Stimulated activated naive B cell treated with anti-CD40 and anti-IgM and Interleukin-4, amounts not matched to agents 10 μg/mL and 1 μg/mL and 100 μg/mL, for 72 hours (primary cell): ENCODE results near the gene MATR3.

Source experiments
- ATAC-seq, 2 donors: fragments of 150-1000 bp; cut with Tn5 transposase; replicated peaks; 2 replicates each; pipeline ENCODE4 v1.10.0; 2021; ENCODE audit warnings: moderate library complexity in 1 of 2
- DNase-seq: peaks from one replicate; pipeline ENCODE4 v3.0.0; 2021
- H3K27ac Mint-ChIP-seq: one replicate; pipeline ENCODE4 v1.8.0; 2022; ENCODE audit warnings: mild to moderate bottlenecking, mixed read lengths
- H3K27me3 Mint-ChIP-seq, 2 donors: one replicate each; pipeline ENCODE4 v1.8.0; 2022; ENCODE audit warnings: mixed read lengths in 2 of 2
- H3K36me3 Mint-ChIP-seq, 2 donors: one replicate each; pipeline ENCODE4 v1.8.0; 2022; ENCODE audit warnings: mixed read lengths in 2 of 2, mild to moderate bottlenecking in 1 of 2
- H3K4me1 Mint-ChIP-seq, 2 donors: one replicate each; pipeline ENCODE4 v1.8.0; 2022; ENCODE audit warnings: mixed read lengths in 2 of 2, mild to moderate bottlenecking in 1 of 2
- H3K4me3 Mint-ChIP-seq, 2 donors: one replicate each; pipeline ENCODE4 v1.8.0; 2022; ENCODE audit warnings: mild to moderate bottlenecking in 2 of 2, mixed read lengths in 2 of 2, moderate library complexity in 1 of 2
- H3K9me3 Mint-ChIP-seq, 2 donors: one replicate each; pipeline ENCODE4 v1.8.0; 2022; ENCODE audit warnings: mixed read lengths in 2 of 2, mild to moderate bottlenecking in 1 of 2

MATR3 gene

DNA sequence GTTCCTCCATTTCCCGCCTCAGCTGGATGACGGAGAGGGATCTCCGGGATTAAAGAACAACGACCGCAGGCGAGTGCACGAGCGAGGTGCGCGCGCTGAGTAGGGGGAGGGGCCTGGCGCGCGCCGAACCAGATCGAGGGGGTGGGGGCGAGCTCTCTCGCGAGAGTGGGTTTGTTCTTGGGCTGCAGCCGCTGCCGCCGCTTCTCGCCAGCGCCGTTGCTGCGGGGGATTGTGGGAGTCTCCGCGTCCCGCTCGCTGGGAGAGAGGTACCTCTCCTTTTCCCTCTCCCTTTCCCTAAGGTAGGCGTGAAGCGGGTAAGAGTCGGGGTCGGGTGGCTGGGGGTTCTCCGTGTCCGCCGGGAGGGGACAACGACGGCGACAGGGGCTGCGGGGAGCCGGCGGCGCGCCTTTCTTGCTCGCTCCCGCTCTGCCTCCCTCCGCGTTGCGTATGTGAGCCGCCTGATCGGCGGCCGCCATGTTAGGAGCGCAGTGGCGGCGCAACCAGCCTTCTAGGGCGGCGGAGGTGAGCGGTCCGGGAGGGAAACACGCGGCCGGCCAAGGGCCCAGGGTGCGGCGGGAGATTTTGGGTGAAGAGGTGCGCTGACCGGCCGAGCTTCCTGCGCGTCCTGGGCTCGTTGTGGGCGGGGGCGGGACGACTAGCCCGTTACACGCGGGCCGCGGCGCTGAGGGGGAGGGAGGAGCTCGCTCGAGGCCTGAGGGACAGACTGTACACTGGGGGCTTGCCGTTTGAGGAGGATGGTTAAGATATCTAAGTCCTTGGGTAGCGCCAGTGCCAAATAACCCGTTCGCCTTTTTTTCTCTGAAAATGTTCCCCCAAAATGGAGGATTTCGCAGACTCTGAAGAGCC lies at the start of gene MATR3:
TSS of gene MATR3 (plus strand) at position 234 of the 867 bp plus-strand sequence. CDS start 13,676 bp downstream, outside the sequence.
- ATAC-seq (peak; percentile 85 to 89), DNase-seq (peak; percentile 87)
- Mint-ChIP-seq H3K4me3 (peak within 1 kb of the TSS; percentile 90 to 97), H3K4me1 (peaks cover 20 to 46% of the 10 kb centered on the region in 2 donors), H3K27me3 (no peaks in the 10 kb centered on the region), H3K36me3 (peaks cover 23 to 48% of the 10 kb centered on the region in 2 donors), H3K9me3 (peaks cover 0 to 1% of the 10 kb centered on the region in 2 donors), H3K27ac (peak within 1 kb of the TSS; percentile 100)

DNA sequence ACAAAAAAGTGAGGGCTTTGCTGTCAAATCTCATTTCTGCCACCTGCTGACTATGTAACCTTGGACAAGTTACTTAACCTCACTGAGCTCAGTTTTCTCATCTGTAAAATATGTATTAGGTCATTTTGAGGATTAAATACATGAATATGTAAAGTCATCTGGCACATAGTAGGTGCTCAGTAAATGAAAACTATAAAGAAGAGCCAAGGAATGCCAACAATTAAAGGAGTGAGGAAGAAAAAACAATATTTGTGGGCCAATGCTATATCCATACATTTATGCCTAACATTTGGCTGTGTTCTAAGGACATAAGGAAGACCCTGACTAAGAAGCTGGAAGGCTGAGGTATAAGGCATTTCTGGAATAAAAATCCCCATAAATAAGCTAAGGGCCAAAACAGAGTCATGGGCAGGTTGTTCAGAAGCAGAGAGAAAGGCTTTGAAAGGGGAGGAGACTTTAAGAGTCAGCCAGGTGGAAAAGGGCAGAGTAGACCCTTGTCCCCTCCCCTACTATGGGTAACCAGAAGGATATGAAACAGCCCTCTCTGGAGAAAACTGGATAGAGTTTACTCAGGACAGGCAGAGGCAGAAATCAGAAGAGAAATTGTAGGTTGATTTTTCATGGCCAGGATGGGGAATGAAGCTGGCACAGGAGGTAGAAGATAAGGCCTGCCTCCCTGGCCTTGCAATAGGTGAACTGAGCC lies 47.8 kb upstream of the MATR3 start:
- no peak overlapping the region for H3K4me3 Mint-ChIP-seq
- no peak overlapping the region for H3K27ac Mint-ChIP-seq
- no peaks in the 10 kb centered on the region for H3K9me3 Mint-ChIP-seq
- DNase-seq (no peak), ATAC-seq (peak in 1 of 2 donors; percentile 22)
- H3K4me1 Mint-ChIP-seq: peaks cover 14% of the 10 kb centered on the region in 2 donors
- no peaks in the 10 kb centered on the region for H3K36me3 Mint-ChIP-seq
- peaks cover 4 to 12% of the 10 kb centered on the region in 2 donors for H3K27me3 Mint-ChIP-seq

- no peaks in the 10 kb centered on the region for H3K9me3 Mint-ChIP-seq
- ATAC-seq: peak; percentile 81 to 88
- H3K4me3 Mint-ChIP-seq: no peak overlapping the region
- H3K27me3 Mint-ChIP-seq: peaks cover 4 to 8% of the 10 kb centered on the region in 2 donors
- DNase-seq: peak; percentile 8
- peaks cover 18 to 20% of the 10 kb centered on the region in 2 donors for H3K4me1 Mint-ChIP-seq
- peak overlapping the region; percentile 72 for H3K27ac Mint-ChIP-seq
- H3K36me3 Mint-ChIP-seq: no peaks in the 10 kb centered on the region
Measured at GRCh38 chr5:139246394-139246793, 47.1 kb upstream of the MATR3 start.

- Mint-ChIP-seq H3K9me3 (no peaks in the 10 kb centered on the region), H3K4me3 (no peak overlapping the region), H3K27ac (no peak overlapping the region), H3K4me1 (peaks cover 27 to 39% of the 10 kb centered on the region in 2 donors), H3K27me3 (no peaks in the 10 kb centered on the region), H3K36me3 (no peaks in the 10 kb centered on the region)
- no peak for ATAC-seq
- DNase-seq: no peak
Measured at GRCh38 chr5:139248826-139249453, 44.6 kb upstream of the MATR3 start.

DNA sequence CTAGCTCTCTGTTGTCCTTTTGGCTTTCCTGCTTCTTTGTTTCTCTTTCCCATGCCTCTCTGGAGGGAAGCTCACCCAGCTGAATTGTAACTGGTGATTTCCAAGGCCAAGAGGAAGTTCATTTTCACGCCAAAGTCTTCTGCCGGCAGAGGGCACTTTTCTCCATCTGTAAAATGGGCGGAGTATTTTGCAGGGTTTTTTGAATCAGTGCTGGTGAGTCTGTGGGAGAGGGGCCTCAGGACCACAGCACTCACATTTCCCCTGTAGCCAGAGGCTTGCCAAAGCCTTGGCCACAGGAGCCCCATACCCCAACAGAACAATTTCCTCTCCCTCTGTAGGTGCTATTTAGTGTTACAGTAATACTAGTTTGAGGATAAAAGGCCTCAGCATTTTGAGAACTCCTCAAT lies 42.3 kb upstream of the MATR3 start:
- H3K4me1 Mint-ChIP-seq: peaks cover 21 to 31% of the 10 kb centered on the region in 2 donors

GRCh38 chr5:139251695-139252288 lies 41.7 kb upstream of the MATR3 start:
- Mint-ChIP-seq H3K4me1 (peaks cover 16 to 26% of the 10 kb centered on the region in 2 donors), H3K36me3 (no peaks in the 10 kb centered on the region), H3K27me3 (no peaks in the 10 kb centered on the region), H3K9me3 (no peaks in the 10 kb centered on the region), H3K27ac (peak overlapping the region; percentile 70), H3K4me3 (no peak overlapping the region)
- ATAC-seq: peak; percentile 78 to 87
- no peak for DNase-seq

More for the DNA sequence above, 42.3 kb upstream of the MATR3 start:
- no peaks in the 10 kb centered on the region for H3K27me3 Mint-ChIP-seq
- no peak overlapping the region for H3K4me3 Mint-ChIP-seq
- no peaks in the 10 kb centered on the region for H3K36me3 Mint-ChIP-seq
- DNase-seq (no peak), ATAC-seq (peak; percentile 12 to 17)
- H3K27ac Mint-ChIP-seq: peak overlapping the region; percentile 11
- H3K9me3 Mint-ChIP-seq: no peaks in the 10 kb centered on the region

- Mint-ChIP-seq H3K4me3 (no peak overlapping the region), H3K9me3 (no peaks in the 10 kb centered on the region), H3K36me3 (no peaks in the 10 kb centered on the region), H3K27ac (no peak overlapping the region), H3K27me3 (no peaks in the 10 kb centered on the region), H3K4me1 (peaks cover 14 to 26% of the 10 kb centered on the region in 2 donors)
- ATAC-seq: no peak
- no peak for DNase-seq
Measured at GRCh38 chr5:139253115-139253514, 40.4 kb upstream of the MATR3 start.

DNA sequence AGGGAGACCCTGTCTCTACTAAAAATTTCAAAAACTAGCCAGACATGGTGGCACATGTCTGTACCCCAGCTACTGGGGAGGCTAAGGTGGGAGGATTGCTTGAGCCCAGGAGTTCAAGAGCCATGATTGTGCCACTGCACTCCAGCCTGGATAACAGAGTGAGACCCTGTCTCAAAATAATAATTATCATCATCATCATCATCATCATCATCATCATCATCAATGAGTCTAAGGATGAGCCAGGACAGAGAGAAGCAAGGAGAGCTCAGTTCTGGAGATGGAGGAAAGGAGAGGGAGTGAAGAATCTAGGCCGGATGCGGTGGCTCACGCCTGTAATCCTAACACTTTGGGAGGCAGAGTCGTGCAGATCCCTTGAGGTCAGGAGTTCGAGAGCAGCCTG lies 36.7 kb upstream of the MATR3 start:
- no peaks in the 10 kb centered on the region for H3K36me3 Mint-ChIP-seq
- peaks cover 10 to 16% of the 10 kb centered on the region in 2 donors for H3K4me1 Mint-ChIP-seq
- ATAC-seq (no peak), DNase-seq (no peak)
- peaks cover 10 to 20% of the 10 kb centered on the region in 2 donors for H3K27me3 Mint-ChIP-seq
- no peaks in the 10 kb centered on the region for H3K9me3 Mint-ChIP-seq
- H3K27ac Mint-ChIP-seq: no peak overlapping the region
- H3K4me3 Mint-ChIP-seq: no peak overlapping the region

DNA sequence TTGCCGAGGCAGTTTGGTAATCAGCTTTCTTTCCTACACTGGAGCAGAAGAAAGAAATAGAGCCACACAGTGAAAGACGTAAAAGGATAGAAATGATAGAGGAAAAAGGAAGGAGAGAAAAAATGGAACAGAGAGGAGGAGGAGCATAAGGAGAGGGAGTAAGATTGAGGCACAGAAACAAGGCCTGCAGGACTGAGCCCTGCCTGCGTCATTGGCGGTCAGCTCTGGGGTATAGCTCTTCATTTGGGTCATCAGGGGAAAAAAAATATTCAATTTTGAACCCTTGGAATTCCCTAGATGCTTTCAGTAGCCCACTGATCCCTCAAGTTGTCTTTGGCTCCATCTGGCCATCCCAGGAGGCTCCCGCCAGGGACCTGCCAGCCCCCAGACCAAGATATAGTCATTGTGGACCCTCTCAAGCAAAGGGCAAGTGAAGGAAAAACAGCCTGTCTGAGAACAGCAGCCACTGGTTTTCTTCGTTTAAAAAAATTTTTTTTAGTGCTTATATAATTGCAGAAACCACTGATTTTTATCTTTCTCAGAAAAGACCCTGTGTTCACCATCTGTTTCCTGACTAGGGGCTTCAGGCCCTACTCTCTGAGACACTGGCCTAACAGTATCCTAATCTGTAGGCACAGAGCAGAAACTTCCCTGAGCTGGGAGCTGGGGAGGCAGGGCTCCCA lies 31.3 kb upstream of the MATR3 start:
- DNase-seq (no peak), ATAC-seq (peak in 1 of 2 donors; percentile 20)
- Mint-ChIP-seq H3K27ac (no peak overlapping the region), H3K27me3 (peaks cover 10 to 26% of the 10 kb centered on the region in 2 donors), H3K36me3 (no peaks in the 10 kb centered on the region), H3K9me3 (no peaks in the 10 kb centered on the region), H3K4me1 (peaks cover 0 to 5% of the 10 kb centered on the region in 2 donors), H3K4me3 (no peak overlapping the region)

DNA sequence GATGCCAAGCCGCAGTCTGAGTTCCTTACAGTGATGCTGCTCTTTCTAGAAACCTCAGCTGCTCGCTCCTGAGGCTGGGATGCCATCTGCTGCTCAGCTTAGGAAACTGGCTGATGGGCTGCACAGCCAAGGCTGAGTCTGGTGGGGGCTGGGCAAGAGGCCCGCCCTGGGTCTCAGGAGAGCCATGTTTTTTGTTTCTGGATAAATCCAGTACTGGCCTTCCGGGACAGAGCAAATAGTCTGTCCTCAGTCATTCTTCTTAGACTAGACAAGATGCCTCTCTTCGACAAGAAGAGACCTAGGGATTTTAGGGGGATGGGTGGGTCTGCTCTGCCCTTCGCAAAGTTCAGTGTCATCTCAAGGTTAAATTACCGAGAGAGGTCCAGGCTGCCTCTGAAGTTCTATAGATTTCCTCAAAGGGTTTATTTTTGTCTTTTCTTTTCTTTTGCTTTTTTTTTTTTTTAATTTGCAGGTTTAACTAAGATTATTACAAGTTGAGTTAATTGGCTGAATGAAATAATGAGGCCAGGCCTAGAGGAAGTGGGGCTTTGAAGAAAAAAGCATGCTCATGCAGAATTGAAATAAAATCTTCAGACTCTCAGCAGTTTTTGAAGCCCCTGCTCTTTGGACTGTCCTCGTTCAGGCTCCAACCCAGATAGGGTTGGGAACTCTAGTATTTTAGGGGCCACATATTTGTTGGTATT lies 30.6 kb upstream of the MATR3 start:
- DNase-seq (peak; percentile 71), ATAC-seq (peak; percentile 100)
- H3K27me3 Mint-ChIP-seq: peaks cover 10 to 26% of the 10 kb centered on the region in 2 donors
- no peak overlapping the region for H3K4me3 Mint-ChIP-seq
- no peaks in the 10 kb centered on the region for H3K9me3 Mint-ChIP-seq
- H3K27ac Mint-ChIP-seq: no peak overlapping the region
- no peaks in the 10 kb centered on the region for H3K36me3 Mint-ChIP-seq
- peaks cover 2 to 5% of the 10 kb centered on the region in 2 donors for H3K4me1 Mint-ChIP-seq

GRCh38 chr5:139263536-139263935 lies 30.0 kb upstream of the MATR3 start:
- DNase-seq (no peak), ATAC-seq (peak; percentile 29 to 30)
- Mint-ChIP-seq H3K27me3 (peaks cover 10 to 26% of the 10 kb centered on the region in 2 donors), H3K4me1 (peaks cover 8 to 11% of the 10 kb centered on the region in 2 donors), H3K27ac (no peak overlapping the region), H3K4me3 (no peak overlapping the region), H3K36me3 (no peaks in the 10 kb centered on the region), H3K9me3 (no peaks in the 10 kb centered on the region)

GRCh38 chr5:139263946-139264345 lies 29.6 kb upstream of the MATR3 start:
- no peaks in the 10 kb centered on the region for H3K36me3 Mint-ChIP-seq
- H3K4me1 Mint-ChIP-seq: peaks cover 12% of the 10 kb centered on the region in 2 donors
- DNase-seq: no peak
- H3K27ac Mint-ChIP-seq: no peak overlapping the region
- H3K4me3 Mint-ChIP-seq: no peak overlapping the region
- no peaks in the 10 kb centered on the region for H3K9me3 Mint-ChIP-seq
- H3K27me3 Mint-ChIP-seq: peaks cover 10 to 26% of the 10 kb centered on the region in 2 donors
- ATAC-seq: no peak

DNA sequence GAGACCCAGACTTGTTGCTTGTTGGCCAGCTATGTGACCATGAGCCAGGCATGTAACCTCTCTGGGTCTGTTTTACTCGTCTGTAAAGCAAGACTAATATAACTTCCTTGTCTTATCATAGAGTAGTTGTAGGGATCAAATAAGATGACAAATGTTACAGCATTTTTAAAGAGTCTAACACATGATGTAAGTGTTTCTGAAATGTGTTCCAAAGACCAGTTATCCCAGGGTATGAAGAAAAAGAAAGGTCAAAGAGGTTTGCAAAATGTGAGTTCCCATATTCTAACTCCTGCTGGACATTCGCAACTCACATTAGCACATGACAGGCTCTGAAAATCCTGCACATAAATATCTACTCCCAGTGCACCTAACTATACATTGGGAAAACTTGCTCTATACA lies 28.5 kb upstream of the MATR3 start:
- no peaks in the 10 kb centered on the region for H3K9me3 Mint-ChIP-seq
- no peak overlapping the region for H3K4me3 Mint-ChIP-seq
- ATAC-seq (no peak), DNase-seq (no peak)
- H3K4me1 Mint-ChIP-seq: peaks cover 13 to 14% of the 10 kb centered on the region in 2 donors
- H3K27me3 Mint-ChIP-seq: peaks cover 10 to 19% of the 10 kb centered on the region in 2 donors
- no peaks in the 10 kb centered on the region for H3K36me3 Mint-ChIP-seq
- H3K27ac Mint-ChIP-seq: no peak overlapping the region
